Measurements from ENCODE around the gene MBD5.

Gene MBD5

GRCh38 chr2:148124271-148124670, 103.4 kb downstream of the MBD5 start:
- no peak for DNase-seq

GRCh38 chr2:148130581-148130980, 109.7 kb downstream of the MBD5 start:
- DNase-seq, result no peak

GRCh38 chr2:148132412-148132811, 111.5 kb downstream of the MBD5 start:
- no peak for DNase-seq

GRCh38 chr2:148135705-148136104, 114.8 kb downstream of the MBD5 start:
- no peak for DNase-seq

GRCh38 chr2:148136441-148136840, 115.5 kb downstream of the MBD5 start:
- DNase-seq, result no peak

GRCh38 chr2:148161909-148162435, 141.1 kb downstream of the MBD5 start:
- DNase-seq, result no peak

- no peak for DNase-seq
These were observed 142.0 kb downstream of the MBD5 start for GRCh38 chr2:148162871-148163270.

GRCh38 chr2:148165975-148166374, 145.1 kb downstream of the MBD5 start:
- no peak for DNase-seq

GRCh38 chr2:148167241-148167766, 146.4 kb downstream of the MBD5 start:
- no peak for DNase-seq

- DNase-seq, result no peak
These were observed 147.0 kb downstream of the MBD5 start for GRCh38 chr2:148167855-148168254.

GRCh38 chr2:148172131-148172753, 151.4 kb downstream of the MBD5 start:
- DNase-seq, result no peak

GRCh38 chr2:148173168-148173567, 152.3 kb downstream of the MBD5 start:
- no peak for DNase-seq

- DNase-seq, result no peak
These were observed 156.7 kb downstream of the MBD5 start for GRCh38 chr2:148177559-148177958.

GRCh38 chr2:148179724-148180123, 158.8 kb downstream of the MBD5 start:
- DNase-seq, result no peak

- DNase-seq, result no peak
These were observed 164.1 kb downstream of the MBD5 start for GRCh38 chr2:148184976-148185375.

- no peak for DNase-seq
These were observed 174.0 kb downstream of the MBD5 start for GRCh38 chr2:148194882-148195281.

GRCh38 chr2:148201075-148202004, 180.4 kb downstream of the MBD5 start:
- no peak for DNase-seq

GRCh38 chr2:148202237-148202636, 181.3 kb downstream of the MBD5 start:
- no peak for DNase-seq

GRCh38 chr2:148207111-148207510, 186.2 kb downstream of the MBD5 start:
- DNase-seq, result no peak

GRCh38 chr2:148209603-148210002, 188.7 kb downstream of the MBD5 start:
- DNase-seq, result no peak

GRCh38 chr2:148218326-148219075, 197.6 kb downstream of the MBD5 start:
- no peak for DNase-seq

GRCh38 chr2:148221166-148221565, 200.3 kb downstream of the MBD5 start:
- no peak for DNase-seq

GRCh38 chr2:148221926-148222325, 201.0 kb downstream of the MBD5 start:
- DNase-seq, result no peak
